ENCODE results near the gene SPAG16. TPM values are rescaled to one million over a fixed set of nuclear protein-coding genes. Genes with fewer than 3 reads are reported as not detected.

SPAG16 gene
- total RNA-seq, 1 experiment from 2014 or later, result 17.6 TPM

- DNase-seq (ENCODE audit: low read depth in 1 of 2, low spot score in 2 of 2), result no peak
- no peak overlapping the region for H3K27ac ChIP-seq
- H3K4me1 ChIP-seq (replicated peaks), result 0 out of 2 replicates have a peak, but pooled peaks cover 8% of the 10 kb centered on the region
- no peaks in the 10 kb centered on the region for H3K27me3 ChIP-seq (replicated peaks)
- H3K36me3 ChIP-seq, result no peaks in the 10 kb centered on the region
- 0 out of 2 replicates have a peak, but pooled peaks cover 3% of the 10 kb centered on the region for H3K9me3 ChIP-seq (replicated peaks)
- H3K4me3 ChIP-seq, result no peak overlapping the region
These were observed 3.1 kb upstream of the SPAG16 start for GRCh38 chr2:213281156-213281555.

- Histone ChIP-seq H3K9me3 (replicated peaks) (no peaks in the 10 kb centered on the region), H3K4me1 (replicated peaks) (0 out of 2 replicates have a peak, but pooled peaks cover 8% of the 10 kb centered on the region), H3K36me3 (no peaks in the 10 kb centered on the region), H3K27ac (no peak overlapping the region), H3K4me3 (peak overlapping the region; percentile 66), H3K27me3 (replicated peaks) (no peaks in the 10 kb centered on the region)
- DNase-seq (ENCODE audit: low read depth in 1 of 2, low spot score in 2 of 2), result no peak
These were observed 1.1 kb downstream of the SPAG16 start for GRCh38 chr2:213285404-213285803.

GRCh38 chr2:213286161-213286560 lies 1.9 kb downstream of the SPAG16 start:
- DNase-seq (ENCODE audit: low read depth in 1 of 2, low spot score in 2 of 2), result no peak
- Histone ChIP-seq H3K36me3 (no peaks in the 10 kb centered on the region), H3K4me1 (replicated peaks) (0 out of 2 replicates have a peak, but pooled peaks cover 8% of the 10 kb centered on the region), H3K4me3 (no peak overlapping the region), H3K9me3 (replicated peaks) (no peaks in the 10 kb centered on the region), H3K27ac (no peak overlapping the region), H3K27me3 (replicated peaks) (no peaks in the 10 kb centered on the region)

GRCh38 chr2:213288913-213289700 lies 4.8 kb downstream of the SPAG16 start:
- Histone ChIP-seq H3K36me3 (no peaks in the 10 kb centered on the region), H3K27me3 (replicated peaks) (no peaks in the 10 kb centered on the region), H3K9me3 (replicated peaks) (no peaks in the 10 kb centered on the region), H3K27ac (no peak overlapping the region), H3K4me3 (no peak overlapping the region), H3K4me1 (replicated peaks) (0 out of 2 replicates have a peak, but pooled peaks cover 5% of the 10 kb centered on the region)
- DNase-seq (ENCODE audit: low read depth in 1 of 2, low spot score in 2 of 2), result no peak

- no peak for DNase-seq (ENCODE audit: low read depth in 1 of 2, low spot score in 2 of 2)
- H3K27ac ChIP-seq, result no peak overlapping the region
- H3K9me3 ChIP-seq (replicated peaks), result no peaks in the 10 kb centered on the region
- no peaks in the 10 kb centered on the region for H3K27me3 ChIP-seq (replicated peaks)
- H3K4me3 ChIP-seq, result no peak overlapping the region
- H3K4me1 ChIP-seq (replicated peaks), result no peaks in the 10 kb centered on the region
- no peaks in the 10 kb centered on the region for H3K36me3 ChIP-seq
These were observed 6.2 kb downstream of the SPAG16 start for GRCh38 chr2:213290501-213290900.

- no peaks in the 10 kb centered on the region for H3K9me3 ChIP-seq (replicated peaks)
- no peaks in the 10 kb centered on the region for H3K27me3 ChIP-seq (replicated peaks)
- H3K4me3 ChIP-seq, result no peak overlapping the region
- H3K27ac ChIP-seq, result no peak overlapping the region
- H3K36me3 ChIP-seq, result no peaks in the 10 kb centered on the region
- no peak for DNase-seq (ENCODE audit: low read depth in 1 of 2, low spot score in 2 of 2)
- no peaks in the 10 kb centered on the region for H3K4me1 ChIP-seq (replicated peaks)
These were observed 12.0 kb downstream of the SPAG16 start for GRCh38 chr2:213296270-213296669.

GRCh38 chr2:213306316-213306942 lies 22.2 kb downstream of the SPAG16 start:
- Histone ChIP-seq H3K4me3 (no peak overlapping the region), H3K27me3 (replicated peaks) (no peaks in the 10 kb centered on the region), H3K36me3 (peaks cover 27% of the 10 kb centered on the region), H3K4me1 (replicated peaks) (no peaks in the 10 kb centered on the region), H3K9me3 (replicated peaks) (peaks cover 11% of the 10 kb centered on the region), H3K27ac (no peak overlapping the region)
- no peak for DNase-seq (ENCODE audit: low read depth in 1 of 2, low spot score in 2 of 2)

- peaks cover 6% of the 10 kb centered on the region; the same call in 1 of the 2 replicates for H3K36me3 ChIP-seq
- no peaks in the 10 kb centered on the region for H3K4me1 ChIP-seq (replicated peaks)
- no peaks in the 10 kb centered on the region for H3K27me3 ChIP-seq (replicated peaks)
- H3K4me3 ChIP-seq, result no peak overlapping the region
- DNase-seq (ENCODE audit: low read depth in 1 of 2, low spot score in 2 of 2), result no peak
- no peak overlapping the region for H3K27ac ChIP-seq
- H3K9me3 ChIP-seq (replicated peaks), result no peaks in the 10 kb centered on the region
These were observed 31.1 kb downstream of the SPAG16 start for GRCh38 chr2:213315168-213315876.

- DNase-seq (ENCODE audit: low read depth in 1 of 2, low spot score in 2 of 2), result no peak
- H3K9me3 ChIP-seq (replicated peaks), result no peaks in the 10 kb centered on the region
These were observed 31.9 kb downstream of the SPAG16 start for GRCh38 chr2:213316001-213316735.

GRCh38 chr2:213317929-213318328 lies 33.7 kb downstream of the SPAG16 start:
- no peaks in the 10 kb centered on the region for H3K27me3 ChIP-seq (replicated peaks)
- no peak overlapping the region for H3K4me3 ChIP-seq
- no peak for DNase-seq (ENCODE audit: low read depth in 1 of 2, low spot score in 2 of 2)
- H3K27ac ChIP-seq, result no peak overlapping the region
- peaks cover 6% of the 10 kb centered on the region; the same call in 1 of the 2 replicates for H3K36me3 ChIP-seq
- H3K4me1 ChIP-seq (replicated peaks), result no peaks in the 10 kb centered on the region
- H3K9me3 ChIP-seq (replicated peaks), result no peaks in the 10 kb centered on the region

More at GRCh38 chr2:213316001-213316735, 31.9 kb downstream of the SPAG16 start:
- no peaks in the 10 kb centered on the region for H3K4me1 ChIP-seq (replicated peaks)
- no peak overlapping the region for H3K27ac ChIP-seq
- H3K27me3 ChIP-seq (replicated peaks), result no peaks in the 10 kb centered on the region
- peaks cover 6% of the 10 kb centered on the region; the same call in 1 of the 2 replicates for H3K36me3 ChIP-seq
- H3K4me3 ChIP-seq, result no peak overlapping the region

GRCh38 chr2:213320604-213321003 lies 36.3 kb downstream of the SPAG16 start:
- H3K36me3 ChIP-seq, result peaks cover 6% of the 10 kb centered on the region; the same call in 1 of the 2 replicates
- no peaks in the 10 kb centered on the region for H3K4me1 ChIP-seq (replicated peaks)
- H3K4me3 ChIP-seq, result no peak overlapping the region
- DNase-seq (ENCODE audit: low read depth in 1 of 2, low spot score in 2 of 2), result no peak
- no peaks in the 10 kb centered on the region for H3K27me3 ChIP-seq (replicated peaks)
- no peak overlapping the region for H3K27ac ChIP-seq
- H3K9me3 ChIP-seq (replicated peaks), result no peaks in the 10 kb centered on the region

GRCh38 chr2:213336253-213336770 lies 52.0 kb downstream of the SPAG16 start:
- H3K27me3 ChIP-seq (replicated peaks), result no peaks in the 10 kb centered on the region
- H3K36me3 ChIP-seq, result no peaks in the 10 kb centered on the region
- no peak overlapping the region for H3K4me3 ChIP-seq
- no peak overlapping the region for H3K27ac ChIP-seq
- H3K4me1 ChIP-seq (replicated peaks), result no peaks in the 10 kb centered on the region
- no peak for DNase-seq (ENCODE audit: low read depth in 1 of 2, low spot score in 2 of 2)
- peaks cover 4% of the 10 kb centered on the region; the same call in 1 of the 2 replicates for H3K9me3 ChIP-seq (replicated peaks)

- Histone ChIP-seq H3K9me3 (replicated peaks) (no peaks in the 10 kb centered on the region), H3K27ac (no peak overlapping the region), H3K36me3 (no peaks in the 10 kb centered on the region), H3K27me3 (replicated peaks) (no peaks in the 10 kb centered on the region), H3K4me1 (replicated peaks) (no peaks in the 10 kb centered on the region), H3K4me3 (no peak overlapping the region)
- no peak for DNase-seq (ENCODE audit: low read depth in 1 of 2, low spot score in 2 of 2)
These were observed 69.2 kb downstream of the SPAG16 start for GRCh38 chr2:213353419-213353818.
